Endothelial cell of umbilical vein (primary cell): ENCODE data around the gene CETP. TPM values are rescaled to one million over a fixed set of nuclear protein-coding genes. Genes with fewer than 3 reads are reported as not detected.

Source experiments
- BruUV-seq: library from RNA; stranded (reverse); fragments of 400-500 nt; replicated peaks from 2 replicates; lab custom pipeline; 2021; lab: Mats Ljungman, UMichigan
- CTCF ChIA-PET: fragments of 300-600, 350-600 bp; sonication (Branson Sonifier 250); formaldehyde crosslinking; loops from one replicate; lab custom pipeline; 2021; ENCODE audit warnings: antibody characterized with exemption, inconsistent platforms; lab: Charles Lee
- POLR2A ChIA-PET: fragments of 300-600, 350-600 bp; sonication (Branson Sonifier 250); formaldehyde crosslinking; loops from one replicate; lab custom pipeline; 2021; ENCODE audit warnings: antibody characterized with exemption, inconsistent platforms; lab: Charles Lee
- DNase-seq: peaks from one replicate; pipeline ENCODE4 v3.0.0-alpha.2; 2011; ENCODE audit warnings: low read depth, low spot score
- FAIRE-seq: peaks from 2 replicates; lab custom pipeline; 2011; peaks lifted over from hg19 to GRCh38; lab: Jason Lieb, UNC
- H2AFZ ChIP-seq: 2 replicates; pipeline ENCODE4 v1.6.0; 2012; ENCODE audit warnings: low read depth, low read length, control low read depth, inconsistent platforms
- H3K27ac ChIP-seq: 2 replicates; pipeline ENCODE4 v1.5.1; 2011; ENCODE audit warnings: low read depth, mild to moderate bottlenecking, control low read depth, low read length, moderate library complexity; ENCODE audit not compliant: insufficient read depth
- H3K27me3 ChIP-seq, 2 experiments: 2 replicates each; pipeline versions ENCODE4 v1.6.0 to v1.6.1; 2011; ENCODE audit warnings: low read length in 2 of 2, mixed read lengths in 1 of 2; ENCODE audit not compliant: control insufficient read depth in 2 of 2, insufficient read depth in 2 of 2
- H3K36me3 ChIP-seq, 2 experiments: 2 replicates in 1 of 2; 3 replicates in 1 of 2; pipeline ENCODE4 v1.5.1; 2011; ENCODE audit warnings: low read length in 2 of 2, mild to moderate bottlenecking in 1 of 2, moderate library complexity in 1 of 2; ENCODE audit not compliant: control insufficient read depth in 2 of 2, insufficient read depth in 2 of 2; ENCODE audit errors: extremely low read depth in 1 of 2
- H3K4me1 ChIP-seq: 3 replicates; pipeline ENCODE4 v1.5.1; 2011; ENCODE audit warnings: mild to moderate bottlenecking, low read length; ENCODE audit not compliant: control insufficient read depth, insufficient read depth; ENCODE audit errors: extremely low read depth
- H3K4me2 ChIP-seq: 2 replicates; pipeline ENCODE4 v1.6.1; 2011; ENCODE audit warnings: low read length, control low read depth, mixed read lengths; ENCODE audit not compliant: insufficient read depth
- H3K4me3 ChIP-seq, 3 experiments: fragments of 200-600 bp in 1 of 3; sonication (generic), shearing (Covaris generic) in 1 of 3; replicated peaks in 1 of 3; 2 replicates each; pipeline ENCODE4 v1.5.1; 2011 to 2016; ENCODE audit warnings: control low read depth in 3 of 3, low read length in 3 of 3, mild to moderate bottlenecking in 2 of 3, inconsistent platforms in 1 of 3, low read depth in 1 of 3, moderate library complexity in 1 of 3; ENCODE audit not compliant: insufficient read depth in 1 of 3
- H3K79me2 ChIP-seq: 2 replicates; pipeline ENCODE4 v1.6.0; 2012; ENCODE audit warnings: low read length, inconsistent platforms; ENCODE audit not compliant: control insufficient read depth, insufficient read depth
- H3K9ac ChIP-seq: replicated peaks from 2 replicates; pipeline ENCODE3; 2011; ENCODE audit warnings: low read length, control low read depth; ENCODE audit not compliant: insufficient read depth; ENCODE audit errors: extremely low read depth
- H3K9me1 ChIP-seq: replicated peaks from 3 replicates; pipeline ENCODE4 v1.6.0; 2011; ENCODE audit warnings: mild to moderate bottlenecking, low read length; ENCODE audit not compliant: control insufficient read depth, insufficient read depth; ENCODE audit errors: extremely low read depth
- H3K9me3 ChIP-seq: replicated peaks from 2 replicates; pipeline ENCODE4 v1.5.1; 2012; ENCODE audit warnings: low read length, inconsistent platforms; ENCODE audit not compliant: control insufficient read depth, insufficient read depth
- H4K20me1 ChIP-seq: replicated peaks from 2 replicates; pipeline ENCODE3; 2011; ENCODE audit warnings: mild to moderate bottlenecking, low read length; ENCODE audit not compliant: control insufficient read depth, insufficient read depth; ENCODE audit errors: extremely low read depth
- EZH2 ChIP-seq: IDR thresholded peaks from 2 replicates; pipeline ENCODE4 v1.6.1; 2012; ENCODE audit warnings: borderline replicate concordance, low read depth, mild to moderate bottlenecking, moderate library complexity, low read length, inconsistent platforms; ENCODE audit not compliant: severe bottlenecking
- FOS ChIP-seq: IDR thresholded peaks from 2 replicates; pipeline ENCODE4 v1.6.1; 2011; ENCODE audit warnings: mild to moderate bottlenecking, low read length, moderate library complexity, borderline replicate concordance; ENCODE audit not compliant: insufficient read depth
- GATA2 ChIP-seq: IDR thresholded peaks from 2 replicates; pipeline ENCODE4 v1.7.0; 2011; ENCODE audit warnings: low read depth, mild to moderate bottlenecking, moderate library complexity, mixed read lengths, low read length; ENCODE audit not compliant: insufficient read length, insufficient read depth
- JUN ChIP-seq: IDR thresholded peaks from 2 replicates; pipeline ENCODE4 v1.6.1; 2011; ENCODE audit warnings: borderline replicate concordance, low read depth; ENCODE audit not compliant: insufficient read length, insufficient read depth
- MYC ChIP-seq: IDR thresholded peaks from one replicate; pipeline ENCODE4 v1.6.1; 2011; ENCODE audit warnings: mild to moderate bottlenecking, low read depth, low read length
- POLR2A ChIP-seq: IDR thresholded peaks from 2 replicates; pipeline ENCODE4 v1.6.1; 2012; ENCODE audit warnings: low read depth, mild to moderate bottlenecking, control low read depth, low read length
- POLR2AphosphoS5 ChIP-seq: IDR thresholded peaks from 2 replicates; pipeline ENCODE4 v1.6.1; 2012; ENCODE audit warnings: low read depth, mild to moderate bottlenecking, control low read depth, low read length, moderate library complexity; ENCODE audit not compliant: insufficient read depth
- dilution Hi-C: fragments of 300-500 bp; cut with MboI; formaldehyde crosslinking; loops from one replicate; pipeline ENCODE4 v1.15.0; 2019; ENCODE audit warnings: low sequenced_read_pairs; ENCODE audit not compliant: extremely low pct_ligation_motif_present
- intact Hi-C: fragments of 100-400 bp; cut with micrococcal nuclease; formaldehyde crosslinking; loops from one replicate; pipeline ENCODE4 v1.10.0; 2022
- polyA plus RNA-seq, 4 experiments: library from polyadenylated mRNA; depleted of rRNA in 3 of 4; stranded (reverse) in 3 of 4; unstranded in 1 of 4; fragments of >200 nt; gene quantifications; 2 replicates each; pipeline versions ENCODE4 v1.2.1 to v1.2.3, GENCODE V29; 2011 to 2012; ENCODE audit warnings: missing spikeins in 1 of 4
- total RNA-seq: library from RNA; stranded (reverse); gene quantifications from 2 replicates; pipeline ENCODE4 v1.2.3, GENCODE V29; 2021
- TF ChIP-seq, protein P1 (sequence below): IDR thresholded peaks from 2 replicates; pipeline ENCODE4 v1.6.1; 2011; ENCODE audit not compliant: insufficient read depth, insufficient read length
- TF ChIP-seq, protein P2 (sequence below), 2 donors: IDR thresholded peaks; 1 replicate in 1 of 2; 2 replicates in 1 of 2; pipeline ENCODE4 v1.5.1; 2011; ENCODE audit warnings: low read length in 2 of 2, mild to moderate bottlenecking in 2 of 2, moderate library complexity in 2 of 2, control low read depth in 1 of 2, inconsistent platforms in 1 of 2, low read depth in 1 of 2; ENCODE audit not compliant: insufficient read depth in 1 of 2; ENCODE audit errors: extremely low read depth in 1 of 2

CETP gene
- total and polyA plus RNA-seq, 2 donors (not counting 3 experiments of a cell fraction or from before 2014, with no cell fraction given) = 2.2 to 2.8 TPM

DNA sequence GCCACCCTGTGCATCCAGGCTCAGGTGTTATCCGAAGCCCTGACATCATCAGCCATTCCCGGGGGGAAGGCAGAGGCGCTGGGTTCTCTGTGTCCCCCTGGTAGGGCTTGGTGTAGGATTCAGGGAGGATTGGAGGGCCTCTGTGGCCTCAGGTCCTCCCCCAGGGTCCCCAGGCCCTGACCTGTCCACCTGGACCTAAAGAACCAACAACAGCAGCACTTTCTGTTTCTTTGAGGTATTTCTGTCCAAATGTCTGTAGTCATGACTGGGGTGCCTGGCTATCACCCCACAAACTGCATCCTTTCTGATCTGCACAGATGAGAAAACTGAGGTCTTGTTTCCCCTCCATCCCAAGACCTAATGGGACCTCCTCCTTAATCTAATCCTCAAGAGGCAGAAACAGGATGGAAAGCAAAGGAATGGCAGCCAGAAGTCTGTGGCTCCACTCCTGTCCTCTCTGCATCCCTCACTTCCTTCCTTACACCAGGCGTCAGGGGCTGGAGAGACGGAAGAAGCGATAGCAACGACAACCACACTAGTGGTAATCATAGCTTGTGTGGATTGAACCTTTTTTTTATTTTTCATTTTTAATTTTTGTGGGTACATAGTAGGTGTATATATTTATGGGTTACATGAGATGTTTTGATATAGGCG is 39.4 kb downstream of the CETP start:
- ChIA-PET POLR2A (no interaction called here), CTCF (no interaction called here)
- Histone ChIP-seq H3K27me3 (no peaks in the 10 kb centered on the region), H3K36me3 (no peaks in the 10 kb centered on the region), H3K4me2 (no peak overlapping the region), H3K4me1 (peaks cover 14% of the 10 kb centered on the region), H3K4me3 (no peak overlapping the region), H4K20me1 (no peaks in the 10 kb centered on the region), H3K9ac (peak overlapping the region; percentile 0), H3K9me3 (no peaks in the 10 kb centered on the region), H3K27ac (peak overlapping the region; percentile 85), H2AFZ (peak overlapping the region; percentile 7), H3K79me2 (no peaks in the 10 kb centered on the region), H3K9me1 (no peaks in the 10 kb centered on the region)
- FAIRE-seq = peak; percentile 67
- TSS peak; percentile 99 for BruUV-seq
- TF ChIP-seq POLR2AphosphoS5 (no peak), EZH2 (no peak), GATA2 (no peak), JUN (no peak), POLR2A (no peak), MYC (no peak), FOS (no peak)
- TF ChIP-seq, protein P1, sequence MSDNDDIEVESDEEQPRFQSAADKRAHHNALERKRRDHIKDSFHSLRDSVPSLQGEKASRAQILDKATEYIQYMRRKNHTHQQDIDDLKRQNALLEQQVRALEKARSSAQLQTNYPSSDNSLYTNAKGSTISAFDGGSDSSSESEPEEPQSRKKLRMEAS = no peak
- TF ChIP-seq, protein P2, sequence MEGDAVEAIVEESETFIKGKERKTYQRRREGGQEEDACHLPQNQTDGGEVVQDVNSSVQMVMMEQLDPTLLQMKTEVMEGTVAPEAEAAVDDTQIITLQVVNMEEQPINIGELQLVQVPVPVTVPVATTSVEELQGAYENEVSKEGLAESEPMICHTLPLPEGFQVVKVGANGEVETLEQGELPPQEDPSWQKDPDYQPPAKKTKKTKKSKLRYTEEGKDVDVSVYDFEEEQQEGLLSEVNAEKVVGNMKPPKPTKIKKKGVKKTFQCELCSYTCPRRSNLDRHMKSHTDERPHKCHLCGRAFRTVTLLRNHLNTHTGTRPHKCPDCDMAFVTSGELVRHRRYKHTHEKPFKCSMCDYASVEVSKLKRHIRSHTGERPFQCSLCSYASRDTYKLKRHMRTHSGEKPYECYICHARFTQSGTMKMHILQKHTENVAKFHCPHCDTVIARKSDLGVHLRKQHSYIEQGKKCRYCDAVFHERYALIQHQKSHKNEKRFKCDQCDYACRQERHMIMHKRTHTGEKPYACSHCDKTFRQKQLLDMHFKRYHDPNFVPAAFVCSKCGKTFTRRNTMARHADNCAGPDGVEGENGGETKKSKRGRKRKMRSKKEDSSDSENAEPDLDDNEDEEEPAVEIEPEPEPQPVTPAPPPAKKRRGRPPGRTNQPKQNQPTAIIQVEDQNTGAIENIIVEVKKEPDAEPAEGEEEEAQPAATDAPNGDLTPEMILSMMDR (IDR thresholded peaks at IDR 0.05; ENCODE audit: extremely low read depth in 1 of 2, insufficient read depth in 1 of 2, low read depth in 1 of 2, low read length in 2 of 2) = no peak
- dilution Hi-C loops = no loop called here
- no peak for DNase-seq
- intact Hi-C loops = no loop called here
